MM.1S (cell line): ENCODE results near the gene CBFA2T3.

Experiments used
- DNase-seq: peaks from one replicate; pipeline ENCODE4 v3.0.0-alpha.2; 2015
- H2AFZ ChIP-seq: fragments of 300-600 bp; sonication (generic); 2 replicates; pipeline ENCODE4 v1.6.0; 2016; ENCODE audit warnings: antibody characterized with exemption, low read length
- H3F3A ChIP-seq: fragments of 300-600 bp; sonication (generic); 2 replicates; pipeline ENCODE4 v1.6.1; 2016; ENCODE audit warnings: mild to moderate bottlenecking, antibody characterized with exemption, low read length, moderate library complexity, mixed read lengths; ENCODE audit not compliant: insufficient read depth
- H3K27ac ChIP-seq: fragments of 300-600 bp; sonication (generic); 2 replicates; pipeline ENCODE4 v1.5.1; 2016; ENCODE audit warnings: mild to moderate bottlenecking, low read length
- H3K27me3 ChIP-seq: fragments of 300-600 bp; sonication (generic); replicated peaks from 2 replicates; pipeline ENCODE4 v1.6.0; 2016; ENCODE audit warnings: low read length; ENCODE audit not compliant: insufficient read depth
- H3K36me3 ChIP-seq: fragments of 300-600 bp; sonication (generic); replicated peaks from 2 replicates; pipeline ENCODE4 v1.6.1; 2016; ENCODE audit warnings: mild to moderate bottlenecking, low read length, mixed read lengths; ENCODE audit not compliant: insufficient read depth
- H3K4me1 ChIP-seq: fragments of 300-600 bp; sonication (generic); 2 replicates; pipeline ENCODE4 v1.6.1; 2016; ENCODE audit warnings: low read length, mixed read lengths
- H3K4me2 ChIP-seq: fragments of 300-600 bp; sonication (generic); 2 replicates; pipeline ENCODE4 v1.6.0; 2016; ENCODE audit warnings: low read depth, low read length
- H3K4me3 ChIP-seq: fragments of 300-600 bp; sonication (generic); 2 replicates; pipeline ENCODE4 v1.5.1; 2016; ENCODE audit warnings: low read length, mixed read lengths
- H3K79me2 ChIP-seq: fragments of 300-600 bp; sonication (generic); 2 replicates; pipeline ENCODE4 v1.6.1; 2016; ENCODE audit warnings: mixed run types, low read length, mixed read lengths
- H3K9ac ChIP-seq: fragments of 300-600 bp; sonication (generic); 2 replicates; pipeline ENCODE4 v1.6.1; 2016; ENCODE audit warnings: low read length, mixed read lengths
- H3K9me2 ChIP-seq: fragments of 300-600 bp; sonication (generic); replicated peaks from 2 replicates; pipeline ENCODE4 v1.6.1; 2016; ENCODE audit warnings: mild to moderate bottlenecking, low read length, mixed read lengths; ENCODE audit not compliant: insufficient read depth
- H3K9me3 ChIP-seq: fragments of 300-600 bp; sonication (generic); replicated peaks from 2 replicates; pipeline ENCODE4 v1.6.1; 2016; ENCODE audit warnings: mild to moderate bottlenecking, low read length, mixed read lengths; ENCODE audit not compliant: insufficient read depth
- H4K20me1 ChIP-seq: fragments of 300-600 bp; sonication (generic); 2 replicates; pipeline ENCODE4 v1.6.1; 2016; ENCODE audit warnings: mild to moderate bottlenecking, low read length, moderate library complexity, mixed read lengths; ENCODE audit not compliant: insufficient read depth
- EZH2 ChIP-seq: fragments of 300-600 bp; sonication (generic); optimal IDR thresholded peaks from 2 replicates; pipeline ENCODE3; 2017; ENCODE audit warnings: low read depth, mild to moderate bottlenecking, antibody characterized with exemption, low read length, mixed read lengths
- EZH2phosphoT487 ChIP-seq: fragments of 300-600 bp; sonication (generic); IDR thresholded peaks from 2 replicates; pipeline ENCODE4 v1.6.1; 2018; ENCODE audit warnings: antibody characterized with exemption, low read length
- TF ChIP-seq, protein P1 (sequence below): fragments of 300-600 bp; sonication (generic); IDR thresholded peaks from 2 replicates; pipeline ENCODE4 v1.5.1; 2016; ENCODE audit warnings: antibody characterized with exemption, low read length, mixed read lengths

CBFA2T3 gene

DNA sequence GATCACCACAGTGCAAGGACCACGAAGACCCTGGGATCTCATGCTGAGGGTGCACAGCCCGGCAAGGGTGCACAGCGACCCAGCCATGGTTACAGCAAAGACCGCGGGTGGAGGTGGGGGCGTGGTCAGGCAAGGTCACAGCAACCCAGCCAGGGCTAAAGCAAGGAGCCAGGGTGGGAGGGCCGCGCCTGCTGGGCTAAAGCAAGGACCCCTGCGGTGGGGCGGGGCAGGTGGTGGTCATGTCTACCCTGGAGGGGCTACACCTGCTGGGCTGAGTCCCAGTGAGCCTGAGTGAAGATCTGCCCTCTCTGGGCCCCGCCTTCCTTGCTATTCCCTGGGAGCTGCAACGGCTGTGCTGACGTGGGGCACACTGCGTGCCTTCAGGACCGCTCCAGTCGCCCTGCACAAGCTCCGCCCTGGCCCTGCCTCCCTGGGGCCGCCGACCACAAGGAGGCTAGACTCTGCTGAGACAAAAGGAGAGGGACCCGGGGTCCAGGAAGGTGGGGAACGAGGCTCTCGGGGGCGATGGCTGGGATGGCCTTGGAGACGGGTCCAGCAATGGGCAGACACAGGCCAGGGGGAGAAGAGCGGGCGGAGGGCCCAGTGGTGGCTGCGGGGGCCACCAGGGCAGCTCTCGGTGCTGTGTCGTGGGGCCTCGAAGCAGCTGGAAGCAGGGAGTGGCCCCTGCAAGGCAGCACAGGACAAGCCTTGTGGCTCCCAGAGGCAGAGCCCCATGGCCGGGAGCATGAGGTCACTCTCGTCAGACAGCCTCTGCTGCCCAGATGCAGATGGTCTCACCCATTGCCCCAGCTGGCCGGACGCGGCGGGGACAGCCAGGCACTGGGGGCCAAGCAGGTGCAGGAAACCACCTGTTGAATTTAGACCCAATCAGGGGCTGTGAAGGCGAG is 52.8 kb downstream of the CBFA2T3 start:
- Histone ChIP-seq H3K36me3 (no peaks in the 10 kb centered on the region), H3K4me3 (no peak overlapping the region), H3K4me1 (no peaks in the 10 kb centered on the region), H2AFZ (no peak overlapping the region), H3K79me2 (peaks cover 91% of the 10 kb centered on the region), H3K4me2 (no peak overlapping the region), H4K20me1 (no peaks in the 10 kb centered on the region), H3K27me3 (no peaks in the 10 kb centered on the region), H3K9me3 (no peaks in the 10 kb centered on the region), H3F3A (no peaks in the 10 kb centered on the region), H3K9ac (no peak overlapping the region), H3K9me2 (no peaks in the 10 kb centered on the region), H3K27ac (no peak overlapping the region)
- TF ChIP-seq EZH2 (no peak), EZH2phosphoT487 (no peak)
- TF ChIP-seq, protein P1, sequence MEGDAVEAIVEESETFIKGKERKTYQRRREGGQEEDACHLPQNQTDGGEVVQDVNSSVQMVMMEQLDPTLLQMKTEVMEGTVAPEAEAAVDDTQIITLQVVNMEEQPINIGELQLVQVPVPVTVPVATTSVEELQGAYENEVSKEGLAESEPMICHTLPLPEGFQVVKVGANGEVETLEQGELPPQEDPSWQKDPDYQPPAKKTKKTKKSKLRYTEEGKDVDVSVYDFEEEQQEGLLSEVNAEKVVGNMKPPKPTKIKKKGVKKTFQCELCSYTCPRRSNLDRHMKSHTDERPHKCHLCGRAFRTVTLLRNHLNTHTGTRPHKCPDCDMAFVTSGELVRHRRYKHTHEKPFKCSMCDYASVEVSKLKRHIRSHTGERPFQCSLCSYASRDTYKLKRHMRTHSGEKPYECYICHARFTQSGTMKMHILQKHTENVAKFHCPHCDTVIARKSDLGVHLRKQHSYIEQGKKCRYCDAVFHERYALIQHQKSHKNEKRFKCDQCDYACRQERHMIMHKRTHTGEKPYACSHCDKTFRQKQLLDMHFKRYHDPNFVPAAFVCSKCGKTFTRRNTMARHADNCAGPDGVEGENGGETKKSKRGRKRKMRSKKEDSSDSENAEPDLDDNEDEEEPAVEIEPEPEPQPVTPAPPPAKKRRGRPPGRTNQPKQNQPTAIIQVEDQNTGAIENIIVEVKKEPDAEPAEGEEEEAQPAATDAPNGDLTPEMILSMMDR, result no peak
- no peak for DNase-seq

DNA sequence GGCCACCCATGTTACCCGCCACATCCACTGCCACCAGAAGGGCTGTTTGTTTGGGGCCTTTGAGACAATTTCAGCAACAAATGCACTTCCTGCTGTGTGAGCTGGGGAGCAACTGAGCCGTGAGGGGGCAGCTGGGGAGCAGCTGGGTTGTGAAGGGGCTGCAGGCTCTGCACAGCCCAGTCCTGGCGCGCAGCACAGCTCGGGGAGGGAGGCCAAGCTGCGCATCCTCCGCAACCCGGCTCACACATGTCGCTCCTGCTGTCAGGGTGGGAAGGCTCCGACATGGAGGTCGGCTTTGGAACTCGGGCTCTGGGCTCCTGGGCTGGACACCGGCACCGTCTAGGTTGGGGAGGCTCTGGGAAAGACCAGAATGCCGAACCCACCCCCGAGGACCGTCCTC is 53.6 kb downstream of the CBFA2T3 start:
- no peak for TF ChIP-seq EZH2
- TF ChIP-seq EZH2phosphoT487, result no peak
- TF ChIP-seq, protein P1, result no peak
- Histone ChIP-seq H3K9me2 (no peaks in the 10 kb centered on the region), H3K36me3 (no peaks in the 10 kb centered on the region), H3K27ac (no peak overlapping the region), H3K4me3 (no peak overlapping the region), H3K4me1 (no peaks in the 10 kb centered on the region), H3K27me3 (no peaks in the 10 kb centered on the region), H3K9me3 (no peaks in the 10 kb centered on the region), H3K9ac (no peak overlapping the region), H3K79me2 (peaks cover 87% of the 10 kb centered on the region), H3F3A (no peaks in the 10 kb centered on the region), H3K4me2 (no peak overlapping the region), H2AFZ (no peak overlapping the region), H4K20me1 (no peaks in the 10 kb centered on the region)
- no peak for DNase-seq

DNA sequence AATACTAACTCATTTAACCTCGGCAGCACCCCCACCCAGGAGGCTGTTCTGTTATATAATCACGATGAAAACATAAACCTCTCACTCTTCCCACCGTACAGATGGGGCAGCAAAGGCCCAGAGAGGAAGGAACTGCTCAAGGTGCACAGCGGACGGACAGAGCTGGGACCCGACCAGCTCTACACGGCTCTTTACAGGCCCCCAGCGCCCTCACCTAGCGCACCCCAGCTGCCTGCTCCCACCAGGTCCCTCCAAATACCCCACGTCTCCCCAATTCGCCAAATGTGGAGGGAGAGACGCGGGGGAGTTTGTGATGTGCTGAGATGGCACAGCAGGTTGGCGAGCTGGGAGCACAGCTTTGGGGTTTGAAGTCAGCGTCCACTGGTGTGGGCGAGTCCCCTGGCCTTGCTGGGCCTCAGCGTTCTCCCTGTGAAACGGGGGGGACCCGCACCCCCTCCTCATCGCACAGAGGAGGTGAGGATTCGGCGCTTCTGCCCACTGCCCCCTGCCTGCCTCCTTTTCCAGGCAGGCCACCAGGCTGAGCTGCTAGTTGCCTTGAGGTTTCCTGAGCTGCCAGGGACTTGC is 54.1 kb downstream of the CBFA2T3 start:
- TF ChIP-seq EZH2phosphoT487 (no peak), EZH2 (no peak)
- TF ChIP-seq, protein P1, result no peak
- H2AFZ ChIP-seq, result no peak overlapping the region
- H3K4me1 ChIP-seq, result no peaks in the 10 kb centered on the region
- H3K4me2 ChIP-seq, result no peak overlapping the region
- H3K27ac ChIP-seq, result no peak overlapping the region
- no peaks in the 10 kb centered on the region for H3K9me2 ChIP-seq
- H3K4me3 ChIP-seq, result no peak overlapping the region
- no peak for DNase-seq
- H3K9me3 ChIP-seq, result no peaks in the 10 kb centered on the region
- H3F3A ChIP-seq, result no peaks in the 10 kb centered on the region
- H3K27me3 ChIP-seq, result no peaks in the 10 kb centered on the region
- no peaks in the 10 kb centered on the region for H3K36me3 ChIP-seq
- no peak overlapping the region for H3K9ac ChIP-seq
- H4K20me1 ChIP-seq, result no peaks in the 10 kb centered on the region
- H3K79me2 ChIP-seq, result peaks cover 86% of the 10 kb centered on the region
